GM12892 (cell line): Measurements from ENCODE around the gene ALOX15B.
A peak's percentile ranks its signal among the peaks of the same experiment; 100 is the strongest.

ENCODE experiments used
- DNase-seq: peaks from one replicate; pipeline ENCODE4 v3.0.0; 2011; ENCODE audit not compliant: insufficient read length
- FAIRE-seq: peaks from 2 replicates; lab custom pipeline; 2011; peaks lifted over from hg19 to GRCh38; lab: Jason Lieb, UNC
- POLR2A ChIP-seq: IDR thresholded peaks from 2 replicates; pipeline ENCODE4 v1.6.1; 2011; ENCODE audit warnings: low read depth, low read length, control low read depth
- POLR2AphosphoS5 ChIP-seq: IDR thresholded peaks from 2 replicates; pipeline ENCODE4 v1.6.1; 2011; ENCODE audit warnings: low read depth, low read length, control low read depth
- TAF1 ChIP-seq: IDR thresholded peaks from 2 replicates; pipeline ENCODE4 v1.6.1; 2011; ENCODE audit warnings: low read depth, mild to moderate bottlenecking, control low read depth, low read length, borderline replicate concordance

Gene ALOX15B

DNA sequence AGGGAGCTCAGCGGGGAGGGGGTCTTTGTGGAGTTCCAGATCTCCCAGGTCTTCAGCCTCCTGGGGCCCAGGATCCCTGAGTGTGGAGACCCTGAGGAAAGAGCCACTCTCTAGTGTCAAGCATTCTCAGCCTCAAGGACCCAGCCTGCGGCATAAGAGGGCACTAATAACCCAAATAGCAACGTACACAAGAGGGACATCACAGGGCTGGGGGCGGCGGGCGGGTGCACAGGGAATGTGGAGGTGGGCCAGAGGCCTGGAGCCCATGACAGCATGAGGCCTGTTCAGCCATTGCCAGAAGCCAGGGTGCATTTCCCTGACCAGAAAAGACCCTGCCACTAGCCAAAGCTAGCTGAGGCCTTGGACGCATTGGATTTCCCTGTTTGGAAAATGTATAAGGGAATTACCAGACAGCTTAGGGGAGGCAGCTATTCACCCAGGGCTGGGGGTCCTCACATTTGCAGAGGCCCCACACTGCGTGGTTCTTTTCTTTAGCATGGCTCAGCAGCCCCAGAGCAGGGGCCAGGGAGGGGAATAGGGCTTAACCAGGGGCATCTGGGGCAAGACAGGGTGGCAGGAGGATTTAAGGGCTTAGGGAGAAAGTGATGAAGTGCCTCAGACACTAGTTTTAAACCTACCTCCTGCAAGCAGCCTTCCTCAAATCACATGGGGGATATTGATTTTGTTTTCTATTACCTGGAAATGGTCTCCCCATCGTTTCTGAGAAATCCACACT, 13.5 kb upstream of the ALOX15B start:
- TF ChIP-seq POLR2AphosphoS5 (no peak), TAF1 (no peak), POLR2A (no peak)
- FAIRE-seq: no peak

GRCh38 chr17:8029121-8029520, 9.7 kb upstream of the ALOX15B start:
- TF ChIP-seq TAF1: no peak
- FAIRE-seq (no peak), DNase-seq (no peak)

More for the DNA sequence above, 13.5 kb upstream of the ALOX15B start:
- DNase-seq: no peak

- FAIRE-seq (no peak), DNase-seq (no peak)
- TF ChIP-seq POLR2AphosphoS5 (no peak), TAF1 (no peak), POLR2A (no peak)
Observed at GRCh38 chr17:8031261-8031661, 7.6 kb upstream of the ALOX15B start.

- no peak for FAIRE-seq
- DNase-seq: no peak
- TF ChIP-seq TAF1 (no peak), POLR2A (no peak), POLR2AphosphoS5 (no peak)
Observed at GRCh38 chr17:8031950-8032349, 6.9 kb upstream of the ALOX15B start.

GRCh38 chr17:8032442-8032841, 6.4 kb upstream of the ALOX15B start:
- TF ChIP-seq TAF1 (no peak), POLR2A (no peak)
- DNase-seq (no peak), FAIRE-seq (no peak)

- DNase-seq: no peak
- TF ChIP-seq POLR2A (no peak), POLR2AphosphoS5 (no peak), TAF1 (no peak)
- FAIRE-seq: no peak
Observed at GRCh38 chr17:8039611-8040168, 831 bp downstream of the ALOX15B start.

DNA sequence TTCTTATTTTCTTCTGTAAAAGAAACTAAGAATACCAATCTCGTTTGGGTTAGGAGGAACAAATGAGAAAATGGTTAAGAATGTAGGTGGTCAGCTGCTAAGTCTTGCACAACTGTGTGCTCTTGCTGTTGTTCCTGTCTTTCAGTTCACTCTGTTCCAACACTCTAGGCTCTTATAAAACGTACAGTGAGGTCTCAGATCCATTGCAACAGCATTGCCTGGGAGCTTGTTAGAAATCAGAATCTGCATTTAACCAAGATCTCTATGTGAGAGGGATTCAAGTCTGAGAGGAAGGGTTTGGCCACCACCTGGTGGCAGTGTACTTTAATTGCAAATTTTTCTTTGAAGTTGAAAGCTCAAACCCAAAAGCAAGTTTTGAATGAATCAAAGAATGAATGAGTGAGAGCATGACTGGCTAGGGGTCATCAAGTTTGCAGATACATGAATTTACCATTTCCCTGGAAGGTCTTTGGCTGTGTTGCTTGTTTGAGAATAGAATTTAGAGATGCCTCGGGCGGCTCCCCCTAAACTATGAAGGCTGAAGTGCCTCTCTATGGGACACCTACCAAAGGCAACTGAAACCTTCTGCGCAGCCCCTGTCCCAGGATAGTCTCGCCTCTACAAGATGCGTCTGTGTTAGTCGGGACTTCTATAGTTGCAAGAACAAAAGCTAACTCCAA, 2.5 kb downstream of the ALOX15B start:
- TF ChIP-seq POLR2A: no peak
- TF ChIP-seq POLR2AphosphoS5: no peak
- no peak for TF ChIP-seq TAF1
- FAIRE-seq (peak; percentile 84), DNase-seq (no peak)

DNA sequence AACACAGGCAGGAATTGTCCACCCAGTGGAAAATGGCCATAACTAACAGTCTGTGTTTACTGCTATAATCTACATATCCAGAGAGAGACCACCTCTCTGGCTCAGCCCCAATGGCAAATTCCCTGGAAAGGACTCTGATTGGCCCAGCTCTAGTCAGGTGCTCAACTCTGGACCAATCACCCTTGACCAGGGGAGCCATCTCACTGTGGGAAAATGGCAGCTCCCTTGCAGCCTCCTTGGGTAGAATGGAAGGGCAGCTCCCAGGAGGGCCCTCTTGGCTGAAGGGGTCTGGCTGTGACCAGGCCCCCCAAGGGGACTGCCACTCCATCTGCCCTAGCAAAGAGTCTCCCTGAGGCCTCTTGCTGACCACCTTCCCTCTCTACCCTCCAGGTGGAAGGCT, 3.1 kb downstream of the ALOX15B start:
- FAIRE-seq: no peak
- TF ChIP-seq POLR2A (no peak), TAF1 (no peak), POLR2AphosphoS5 (no peak)
- no peak for DNase-seq

- TF ChIP-seq POLR2AphosphoS5: no peak
- no peak for TF ChIP-seq TAF1
- no peak for TF ChIP-seq POLR2A
- no peak for FAIRE-seq
- no peak for DNase-seq
Observed at GRCh38 chr17:8044819-8045810, 6.3 kb downstream of the ALOX15B start.

GRCh38 chr17:8046306-8046928, 7.6 kb downstream of the ALOX15B start:
- TF ChIP-seq POLR2A (no peak), POLR2AphosphoS5 (no peak), TAF1 (no peak)
- DNase-seq: no peak
- no peak for FAIRE-seq

- DNase-seq (no peak), FAIRE-seq (no peak)
- no peak for TF ChIP-seq TAF1
- TF ChIP-seq POLR2AphosphoS5: no peak
- no peak for TF ChIP-seq POLR2A
Observed at GRCh38 chr17:8046929-8047768, 8.3 kb downstream of the ALOX15B start.
